ENCODE measurements around the gene TBL2.
"Not testable (repeated sequence)": the region's sequence is repeated elsewhere in the genome, so short reads cannot be mapped to it uniquely, and the experiment has no call there.

Gene TBL2

DNA sequence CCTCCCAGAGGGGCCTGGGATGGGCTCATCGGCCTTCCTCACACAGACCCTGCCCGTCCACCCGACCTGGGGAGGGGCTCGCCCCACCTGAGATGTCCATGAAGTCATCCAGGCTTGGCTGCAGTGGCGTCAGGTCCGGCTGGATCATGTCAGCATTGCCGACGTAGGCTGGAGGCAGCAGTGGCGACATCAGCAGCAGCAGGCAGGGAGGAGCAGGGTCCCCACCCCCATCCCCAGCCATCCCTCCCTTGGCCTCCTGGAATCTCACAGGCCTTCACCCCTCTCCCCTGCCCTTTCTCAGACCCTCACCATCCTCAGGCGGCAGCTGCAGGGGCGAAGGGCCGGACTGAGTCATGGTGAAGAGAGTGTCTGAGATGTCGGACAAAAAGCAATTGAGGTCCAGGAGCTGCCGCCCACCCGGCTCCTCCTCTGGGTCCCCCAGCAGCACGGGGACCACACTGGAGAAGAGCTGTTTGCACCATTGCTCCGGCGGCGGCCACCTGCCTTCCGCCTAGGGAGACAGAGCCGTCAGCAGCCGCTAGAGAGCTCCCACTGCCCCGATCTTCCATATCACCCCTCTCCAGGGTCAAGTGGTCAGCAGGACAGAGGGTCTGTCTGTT is 27.3 kb upstream of the TBL2 start:
- no peak for DNase-seq (ENCODE audit: low read depth)

- DNase-seq (ENCODE audit: low read depth): no peak
Observed at GRCh38 chr7:73602721-73603651, 24.6 kb upstream of the TBL2 start.

DNA sequence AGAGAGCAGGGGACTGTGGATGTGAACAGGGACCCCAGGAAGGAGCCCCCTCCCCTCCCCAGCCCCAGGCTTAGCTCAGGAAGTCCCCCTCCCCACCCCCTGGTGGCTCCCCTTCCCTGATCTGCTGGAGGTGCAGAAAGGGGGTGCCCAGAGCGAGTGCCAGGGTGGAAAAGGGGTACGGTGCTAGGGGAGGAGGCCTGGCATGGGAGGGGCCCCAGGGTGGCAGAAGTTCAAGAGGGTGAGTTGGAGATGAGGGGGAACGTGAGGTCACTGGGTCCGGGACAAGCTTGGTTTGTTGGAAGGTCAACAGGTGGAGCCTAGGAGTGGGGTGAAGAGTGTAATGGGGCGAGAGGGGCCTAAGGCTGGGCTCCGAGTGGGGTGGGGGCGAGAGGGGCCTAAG is 21.5 kb upstream of the TBL2 start:
- no peak for DNase-seq (ENCODE audit: low read depth)

GRCh38 chr7:73599151-73599882 is 20.9 kb upstream of the TBL2 start:
- no peak for DNase-seq (ENCODE audit: low read depth)

DNA sequence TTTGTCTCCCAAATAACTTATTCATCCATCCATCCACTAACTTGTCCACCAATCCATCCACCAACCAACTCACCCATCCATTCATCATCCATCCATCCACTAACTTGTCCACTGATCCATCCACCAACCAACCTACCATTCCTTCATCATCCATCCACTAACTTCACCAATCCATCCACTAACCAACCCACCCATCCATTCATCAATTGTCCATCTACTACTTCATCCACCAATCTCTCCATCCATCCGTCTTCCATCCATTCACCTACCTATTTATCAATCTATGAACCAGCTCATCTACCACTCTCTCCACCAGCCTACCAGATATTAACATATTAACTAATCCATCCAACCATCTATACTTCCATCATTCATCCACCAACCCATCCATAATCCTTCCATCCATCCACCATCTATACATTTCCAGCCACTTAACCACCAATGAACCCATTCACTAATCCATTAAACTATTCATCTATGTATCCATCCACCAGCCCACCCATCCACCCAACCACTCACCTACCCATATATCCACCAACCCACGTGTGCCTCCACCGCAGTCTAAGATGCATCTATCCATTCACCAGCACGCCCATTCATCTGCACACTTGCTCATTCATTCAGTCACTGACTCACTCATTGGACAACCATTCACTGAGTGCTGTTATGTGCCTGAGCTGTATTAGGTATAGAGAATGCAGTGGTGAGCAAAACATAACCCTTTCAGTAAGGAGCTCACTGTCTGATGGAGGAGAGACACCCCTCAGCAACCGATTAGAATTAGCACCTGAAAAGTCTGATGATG is 19.8 kb upstream of the TBL2 start:
- DNase-seq (ENCODE audit: low read depth): no peak

GRCh38 chr7:73596191-73597065 is 18.0 kb upstream of the TBL2 start:
- no peak for DNase-seq (ENCODE audit: low read depth)

- no peak for DNase-seq (ENCODE audit: low read depth)
Observed at GRCh38 chr7:73595358-73595757, 17.0 kb upstream of the TBL2 start.

DNA sequence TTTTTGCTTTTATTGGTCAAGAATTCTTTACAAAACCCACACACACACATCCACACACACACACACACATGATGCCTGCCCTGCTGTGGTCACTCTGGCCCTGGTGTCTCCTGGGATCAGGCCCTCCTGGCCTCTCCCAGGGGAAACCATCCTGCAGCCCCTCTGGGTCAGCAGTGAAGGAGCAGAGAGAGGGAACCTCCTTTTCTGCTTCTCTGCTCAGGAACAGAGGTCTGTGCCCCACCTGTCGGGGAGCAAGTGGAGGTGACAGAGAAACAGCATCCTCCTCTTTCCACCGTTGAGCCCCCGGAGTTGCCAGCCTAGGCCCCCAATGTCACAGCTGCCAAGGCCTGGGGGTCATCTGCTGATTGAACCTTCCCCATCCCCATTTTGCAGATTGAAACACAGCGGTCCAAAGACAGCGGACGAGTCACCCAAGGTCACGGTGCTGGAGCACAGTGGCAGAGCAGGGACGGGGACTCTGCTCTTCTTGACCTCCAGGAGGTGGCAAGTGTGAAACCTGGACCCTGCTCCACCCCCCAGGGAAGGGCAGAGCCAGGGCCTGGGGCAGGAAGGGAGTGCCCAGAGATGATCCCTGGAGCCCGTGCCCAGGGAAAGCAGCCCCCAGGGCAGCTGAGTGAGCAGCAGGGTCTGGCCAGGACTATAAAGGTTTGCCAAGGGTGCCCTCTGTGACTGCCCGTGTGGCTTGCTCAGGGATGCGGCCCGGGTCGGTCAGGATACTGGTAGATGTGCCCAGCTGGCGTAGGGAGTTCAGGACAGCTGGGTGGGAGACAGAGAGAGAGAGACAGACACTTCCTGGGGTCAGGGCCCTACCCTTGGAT is 15.0 kb upstream of the TBL2 start:
- no peak for DNase-seq (ENCODE audit: low read depth)

GRCh38 chr7:73586911-73587310 is 8.5 kb upstream of the TBL2 start:
- DNase-seq (ENCODE audit: low read depth): no peak

- DNase-seq (ENCODE audit: low read depth): no peak
Observed at GRCh38 chr7:73585196-73585595, 6.8 kb upstream of the TBL2 start.

DNA sequence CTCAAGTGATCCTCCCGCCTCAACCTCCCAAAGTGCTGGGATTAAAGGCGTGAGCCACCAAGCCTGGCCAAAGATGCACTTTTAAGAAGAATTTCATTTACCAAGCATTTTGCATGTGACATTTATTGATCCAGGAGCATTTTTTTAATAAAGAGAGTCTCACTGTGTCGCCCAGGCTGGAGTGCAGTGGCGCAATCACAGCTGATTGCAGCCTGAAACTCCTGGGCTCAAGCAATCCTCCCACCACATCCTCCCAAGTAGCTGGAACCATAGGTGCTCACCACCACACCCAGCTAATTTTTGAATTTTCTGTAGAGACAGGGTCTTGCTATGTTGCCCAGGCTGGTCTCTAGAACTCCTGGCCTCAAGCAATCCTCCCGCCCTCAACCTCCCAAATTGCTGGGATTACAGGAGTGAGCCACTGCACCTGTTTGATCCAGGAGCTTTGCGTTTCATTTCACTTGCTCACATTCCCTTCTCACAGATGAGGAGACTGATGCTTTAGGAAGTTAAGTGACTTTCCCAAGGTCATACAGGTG is 4.4 kb upstream of the TBL2 start:
- DNase-seq (ENCODE audit: low read depth): no peak

GRCh38 chr7:73581006-73581405 is 2.6 kb upstream of the TBL2 start:
- DNase-seq (ENCODE audit: low read depth): not testable (repeated sequence)

- DNase-seq (ENCODE audit: low read depth): no peak
Observed at GRCh38 chr7:73577627-73578341, 595 bp downstream of the TBL2 start.

- no peak for DNase-seq (ENCODE audit: low read depth)
Observed at GRCh38 chr7:73573791-73574190, 4.6 kb downstream of the TBL2 start.

DNA sequence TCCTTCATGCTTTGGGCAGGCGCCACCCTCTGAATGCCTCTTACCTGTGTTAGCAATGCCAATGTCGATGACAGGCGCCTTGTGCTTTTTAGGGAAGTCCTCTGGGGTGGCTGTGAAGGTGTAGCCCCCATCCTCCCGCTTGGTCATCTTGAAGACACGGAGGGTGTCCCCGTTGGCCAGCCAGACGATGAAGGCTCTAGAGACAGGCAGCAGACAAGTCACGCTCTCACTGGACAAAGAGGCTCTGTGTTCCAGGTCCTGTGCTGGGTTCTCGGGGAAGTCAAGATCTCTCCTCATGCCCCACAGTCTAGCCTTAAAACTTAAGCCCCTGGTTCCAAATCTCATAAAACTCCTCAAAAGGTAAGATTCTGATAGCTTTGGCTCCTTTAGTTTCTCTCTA is 5.1 kb downstream of the TBL2 start:
- DNase-seq (ENCODE audit: low read depth): no peak

GRCh38 chr7:73572767-73573186 is 5.6 kb downstream of the TBL2 start:
- no peak for DNase-seq (ENCODE audit: low read depth)

GRCh38 chr7:73570977-73571376 is 7.4 kb downstream of the TBL2 start:
- no peak for DNase-seq (ENCODE audit: low read depth)

DNA sequence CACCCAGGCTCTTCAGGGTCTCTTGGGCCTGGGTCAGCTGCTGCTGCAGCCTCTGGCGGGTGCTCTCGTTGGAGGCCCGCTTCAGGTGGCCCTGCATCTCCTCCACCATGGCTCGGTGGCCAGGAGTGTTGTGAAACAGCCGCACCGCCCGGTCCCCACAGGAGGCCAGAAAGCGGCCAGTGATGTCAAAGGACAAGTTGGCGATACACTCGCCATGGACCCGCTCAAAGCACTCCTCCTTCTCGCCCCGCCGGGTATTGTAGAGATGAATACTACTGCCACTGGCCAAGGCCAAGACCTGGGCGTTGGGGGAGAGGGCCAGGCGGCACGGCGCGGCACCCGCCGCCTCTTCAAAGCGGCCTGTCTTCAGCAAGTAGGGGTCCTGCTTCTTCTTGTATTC is 7.9 kb downstream of the TBL2 start:
- DNase-seq (ENCODE audit: low read depth): no peak

DNA sequence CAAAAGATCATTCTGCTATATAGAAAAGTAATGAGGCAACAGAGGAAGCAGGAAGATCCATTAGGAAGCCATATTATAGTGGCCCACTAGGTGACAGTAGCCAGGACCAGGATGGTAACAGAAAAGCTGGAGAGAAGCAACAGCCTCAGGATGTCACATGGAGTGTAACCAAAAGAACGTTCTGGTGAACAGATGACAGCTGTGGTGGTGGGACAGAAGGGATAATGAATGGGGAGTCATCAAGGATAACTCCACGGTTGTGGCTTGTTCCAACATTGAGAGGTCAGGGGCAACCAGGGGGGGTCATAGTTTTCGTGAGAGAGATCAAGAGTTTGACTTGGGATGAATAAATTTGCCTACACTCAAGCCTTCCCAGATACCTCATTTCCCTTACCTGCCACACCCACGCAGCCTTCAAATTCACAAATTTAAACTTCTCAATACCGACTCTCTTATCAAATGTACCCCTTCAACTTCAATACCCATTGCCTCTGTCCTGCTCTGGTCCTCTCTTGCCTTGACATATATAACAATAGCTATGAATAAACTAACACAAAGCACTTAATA is 9.3 kb downstream of the TBL2 start:
- DNase-seq (ENCODE audit: low read depth): no peak
